ENCODE measurements around the gene RASSF7. TPM values are rescaled to one million over a fixed set of nuclear protein-coding genes. Genes with fewer than 3 reads are reported as not detected.

The RASSF7 gene
- total RNA-seq, 2 experiments from 2014 or later, result 16.8 to 17.3 TPM

- no peaks in the 10 kb centered on the region for H3K9me3 Mint-ChIP-seq
- TF ChIP-seq CTCF (IDR thresholded peaks at IDR 0.05), result no peak
- no peak overlapping the region for H3K27ac Mint-ChIP-seq
- DNase-seq, result no peak
- POLR2A ChIA-PET, result interaction anchor here (1.0 to 1.8 kb wide), 4 partner anchors 22 to 173 kb away, joined by 4 to 6 read pairs (median 4); no protein-coding TSS in a partner anchor
- H3K4me1 Mint-ChIP-seq (ENCODE audit: low read depth), result peaks cover 7% of the 10 kb centered on the region
- H3K4me3 Mint-ChIP-seq, result no peak overlapping the region
- no peaks in the 10 kb centered on the region for H3K36me3 Mint-ChIP-seq (ENCODE audit: low read depth)
- intact Hi-C loops (cut with micrococcal nuclease), result loop anchor here (5.0 kb wide), 1 partner anchor 172 kb away; no protein-coding TSS in a partner anchor
- H3K27me3 Mint-ChIP-seq, result peaks cover 2% of the 10 kb centered on the region
- CTCF ChIA-PET, result interaction anchor here (1.0 to 4.2 kb wide), 15 partner anchors 9 to 211 kb away, joined by 3 to 73 read pairs (median 4); partner anchors contain the start of genes HRAS and SCT
- peak; percentile 14 for ATAC-seq
These were observed 5.5 kb upstream of the RASSF7 start for GRCh38 chr11:555227-555779.

GRCh38 chr11:555780-556661 is 4.7 kb upstream of the RASSF7 start:
- Mint-ChIP-seq H3K4me1 (ENCODE audit: low read depth) (peaks cover 7% of the 10 kb centered on the region), H3K27me3 (peaks cover 2% of the 10 kb centered on the region), H3K36me3 (ENCODE audit: low read depth) (no peaks in the 10 kb centered on the region), H3K4me3 (peak overlapping the region; percentile 24), H3K9me3 (no peaks in the 10 kb centered on the region), H3K27ac (no peak overlapping the region)
- ChIA-PET CTCF (interaction anchor here (1.0 to 4.2 kb wide), 10 partner anchors 8 to 168 kb away, joined by 3 to 73 read pairs (median 6); partner anchors contain the start of genes HRAS and SCT), POLR2A (interaction anchor here (0.6 to 1.8 kb wide), 5 partner anchors 15 to 172 kb away, joined by 3 to 6 read pairs (median 4); no protein-coding TSS in a partner anchor)
- TF ChIP-seq CTCF (IDR thresholded peaks at IDR 0.05), result no peak
- DNase-seq (no peak), ATAC-seq (no peak)
- intact Hi-C loops (cut with micrococcal nuclease), result loop anchor here (5.0 kb wide), 1 partner anchor 171 kb away; no protein-coding TSS in a partner anchor

GRCh38 chr11:556662-557256 is 4.0 kb upstream of the RASSF7 start:
- H3K27me3 Mint-ChIP-seq, result peaks cover 2% of the 10 kb centered on the region
- DNase-seq, result no peak
- intact Hi-C loops (cut with micrococcal nuclease), result loop anchor here (5.0 kb wide), 1 partner anchor 171 kb away; no protein-coding TSS in a partner anchor
- POLR2A ChIA-PET, result interaction anchor here (0.6 to 1.6 kb wide), 3 partner anchors 15 to 172 kb away, joined by 3 to 5 read pairs (median 3); no protein-coding TSS in a partner anchor
- no peak for TF ChIP-seq CTCF (IDR thresholded peaks at IDR 0.05)
- no peaks in the 10 kb centered on the region for H3K9me3 Mint-ChIP-seq
- CTCF ChIA-PET, result interaction anchor here (1.0 to 4.2 kb wide), 5 partner anchors 21 to 167 kb away, joined by 3 to 73 read pairs (median 4); no protein-coding TSS in a partner anchor
- no peak overlapping the region for H3K27ac Mint-ChIP-seq
- peak overlapping the region; percentile 24 for H3K4me3 Mint-ChIP-seq
- ATAC-seq, result no peak
- H3K36me3 Mint-ChIP-seq (ENCODE audit: low read depth), result no peaks in the 10 kb centered on the region
- peaks cover 11% of the 10 kb centered on the region for H3K4me1 Mint-ChIP-seq (ENCODE audit: low read depth)

GRCh38 chr11:557328-558132 is 3.2 kb upstream of the RASSF7 start:
- no peaks in the 10 kb centered on the region for H3K9me3 Mint-ChIP-seq
- no peak overlapping the region for H3K4me3 Mint-ChIP-seq
- DNase-seq, result no peak
- ChIA-PET CTCF (interaction anchor here (1.0 to 4.2 kb wide), 3 partner anchors 22 to 166 kb away, joined by 3 to 73 read pairs (median 4); no protein-coding TSS in a partner anchor), POLR2A (interaction anchor here (0.6 kb wide), 2 partner anchors 39 to 55 kb away, joined by 3 read pairs; no protein-coding TSS in a partner anchor)
- no peaks in the 10 kb centered on the region for H3K36me3 Mint-ChIP-seq (ENCODE audit: low read depth)
- H3K4me1 Mint-ChIP-seq (ENCODE audit: low read depth), result peaks cover 11% of the 10 kb centered on the region
- peaks cover 2% of the 10 kb centered on the region for H3K27me3 Mint-ChIP-seq
- intact Hi-C loops (cut with micrococcal nuclease), result loop anchor here (5.0 kb wide), 1 partner anchor 170 kb away; no protein-coding TSS in a partner anchor
- no peak overlapping the region for H3K27ac Mint-ChIP-seq
- no peak for TF ChIP-seq CTCF (IDR thresholded peaks at IDR 0.05)
- no peak for ATAC-seq
